GM03348 (cell line): Measurements from ENCODE around the gene CCRL2.
"Not testable (repeated sequence)": the region's sequence is repeated elsewhere in the genome, so short reads cannot be mapped to it uniquely, and the experiment has no call there.

Experiments
- DNase-seq: peaks from one replicate; pipeline ENCODE4 v3.0.0; 2012; ENCODE audit warnings: low spot score

CCRL2 gene

DNA sequence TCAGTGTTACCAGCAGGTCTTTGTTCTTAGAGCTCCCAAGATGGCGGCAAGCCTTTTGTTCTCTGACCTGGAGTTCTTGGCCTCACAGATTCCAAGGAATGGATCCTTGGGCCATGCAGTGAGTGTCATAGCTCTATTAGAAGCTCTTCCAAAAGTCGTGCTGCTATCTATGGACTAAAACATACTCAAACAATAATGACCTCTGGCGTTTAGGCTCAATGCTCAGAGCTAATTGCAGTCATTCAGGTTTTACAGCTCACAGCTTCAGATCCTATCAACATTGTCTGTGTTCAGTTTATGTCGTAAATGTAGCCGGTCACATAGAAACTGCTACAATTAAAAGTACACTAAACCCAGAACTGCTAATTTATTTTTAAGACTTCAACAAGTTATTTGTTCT lies 22.2 kb downstream of the CCRL2 start:
- no peak for DNase-seq

DNA sequence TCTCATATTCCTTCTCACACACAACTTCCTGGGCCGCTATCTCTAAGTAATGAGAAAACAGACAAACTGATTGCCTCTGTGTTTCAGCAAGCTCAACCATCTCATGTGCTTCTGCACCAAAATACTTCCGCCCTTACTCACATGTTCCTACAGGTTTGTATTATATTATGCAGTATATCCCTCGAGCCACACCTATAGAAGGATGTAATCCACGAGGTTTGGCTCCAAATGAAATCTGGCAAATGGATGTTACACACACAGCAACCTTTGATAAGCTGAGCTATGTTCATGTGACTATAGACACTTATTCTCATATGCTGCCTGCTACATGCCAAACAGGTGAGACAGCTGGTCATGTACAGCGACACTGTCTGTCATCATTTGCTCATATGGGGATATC lies 22.6 kb downstream of the CCRL2 start:
- DNase-seq = no peak

DNA sequence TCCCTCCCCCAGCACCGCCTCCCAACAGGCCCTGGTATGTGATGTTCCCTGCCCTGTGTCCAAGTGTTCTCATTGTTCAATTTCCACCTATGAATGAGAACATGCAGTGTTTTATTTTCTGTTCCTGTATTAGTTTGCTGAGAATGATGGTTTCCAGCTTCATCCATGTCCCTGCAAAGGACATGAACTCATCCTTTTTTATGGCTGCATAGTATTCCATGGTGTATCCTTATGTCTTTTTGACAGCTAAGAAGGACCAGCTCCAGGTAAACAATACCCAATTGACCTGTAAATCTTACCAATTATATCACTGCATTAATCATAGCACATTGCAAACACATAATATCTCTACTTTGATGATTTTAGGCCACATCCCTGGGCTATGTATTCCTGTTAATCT lies 23.8 kb downstream of the CCRL2 start:
- DNase-seq = not testable (repeated sequence)

DNA sequence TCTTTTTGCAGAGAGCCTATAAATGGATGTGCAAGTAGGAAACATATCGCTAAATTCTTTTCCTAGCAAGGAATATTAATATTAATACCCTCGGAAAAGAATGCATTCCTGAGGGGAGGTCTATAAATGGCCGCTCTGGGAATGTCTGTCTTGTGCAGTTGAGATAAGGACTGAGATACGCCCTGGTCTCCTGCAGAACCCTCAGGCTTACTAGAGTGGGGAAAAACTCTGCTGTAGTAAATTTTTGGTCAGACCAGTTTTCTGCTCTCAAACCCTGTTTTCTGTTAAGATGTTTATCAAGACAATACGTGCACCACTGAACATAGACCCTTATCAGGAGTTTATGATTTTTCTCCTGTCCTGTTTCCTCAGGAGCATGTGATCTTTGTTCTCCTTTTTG lies 24.8 kb downstream of the CCRL2 start:
- DNase-seq = not testable (repeated sequence)

DNA sequence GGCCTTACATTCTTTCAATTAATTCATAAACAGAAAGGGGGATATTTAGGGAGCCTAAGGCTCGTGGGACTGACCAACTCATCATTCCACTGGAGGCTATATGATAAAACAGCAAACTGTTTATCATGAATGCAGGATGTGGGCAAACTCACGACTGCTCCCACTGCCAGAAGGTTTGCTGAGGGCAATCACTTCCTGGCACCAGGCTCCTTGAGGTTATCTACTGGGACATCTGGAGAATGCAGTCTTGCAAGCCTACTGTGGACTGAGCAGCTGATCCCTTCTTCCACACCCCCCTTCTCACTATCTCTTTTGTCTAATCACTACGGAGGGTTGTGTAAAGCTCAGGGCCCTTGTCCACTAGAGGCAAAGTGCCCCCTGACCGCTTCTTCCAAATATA lies 26.1 kb downstream of the CCRL2 start:
- DNase-seq = not testable (repeated sequence)

DNA sequence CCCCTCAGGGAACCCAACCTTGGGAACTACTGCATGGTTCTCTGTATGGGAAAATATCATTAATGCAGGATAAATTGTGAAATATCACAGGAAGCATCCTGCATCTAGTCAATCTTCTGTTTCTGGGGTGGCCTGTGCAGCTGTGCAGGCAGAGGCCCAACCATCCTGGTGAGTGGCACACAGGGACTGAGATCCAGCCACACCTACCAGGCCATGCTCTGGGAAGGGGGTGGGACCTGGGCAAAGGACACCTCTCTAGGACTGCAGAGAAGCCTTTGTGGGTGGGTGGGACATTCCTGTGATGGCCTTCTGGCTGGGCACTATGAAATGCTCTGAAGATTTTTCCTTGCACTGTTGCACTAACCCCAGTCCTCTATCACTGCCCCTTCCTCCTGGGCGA lies 26.8 kb downstream of the CCRL2 start:
- no peak for DNase-seq

DNA sequence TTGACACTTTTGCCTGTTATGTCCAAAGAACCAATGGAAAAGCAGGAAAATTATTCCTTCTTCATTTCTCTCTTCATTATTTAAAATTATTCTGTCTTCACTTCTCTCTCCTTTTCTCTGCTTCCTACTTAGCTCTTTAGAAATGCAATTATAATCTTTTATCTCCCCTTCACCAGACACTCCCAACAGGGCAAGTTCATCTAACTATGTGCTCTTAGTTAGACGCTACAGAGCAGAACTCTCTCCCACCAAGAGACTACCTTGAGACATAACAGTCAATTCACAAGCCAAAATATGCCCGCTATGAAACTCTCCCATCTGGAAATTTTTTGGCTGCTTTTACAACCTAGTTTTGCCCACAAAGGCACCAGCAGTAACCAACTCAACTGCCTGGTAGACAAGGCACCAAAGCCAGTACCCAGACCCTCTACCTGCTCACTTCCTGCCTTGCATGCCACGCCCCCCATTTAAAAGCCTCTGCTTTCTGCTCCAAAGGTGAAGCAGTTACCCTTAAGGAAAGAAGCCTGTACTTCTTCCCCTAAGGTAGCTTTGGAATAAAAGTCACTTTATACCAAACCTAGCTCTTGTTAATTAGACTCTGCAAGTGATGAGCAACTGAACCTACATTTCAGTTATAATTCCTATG lies 28.1 kb downstream of the CCRL2 start:
- DNase-seq = no peak

DNA sequence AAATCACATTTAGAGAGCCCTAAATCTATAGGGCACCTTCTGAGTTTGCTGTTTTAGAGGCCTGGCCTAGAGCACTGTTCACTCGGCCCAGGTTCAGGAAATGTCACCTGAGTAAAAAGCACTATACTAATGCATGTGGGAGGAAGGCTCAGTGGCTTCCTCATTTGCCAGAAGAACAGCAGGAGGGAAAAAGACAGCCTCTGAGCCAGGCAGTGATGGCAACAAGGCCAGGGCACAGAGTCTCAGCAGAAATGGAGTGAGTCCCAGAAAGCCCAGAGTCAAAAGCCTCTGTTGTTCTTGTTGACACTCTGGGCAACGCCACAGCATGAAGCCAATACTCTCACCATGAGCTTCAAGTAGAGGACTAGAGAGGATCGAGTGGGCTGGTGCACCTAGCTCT lies 31.8 kb downstream of the CCRL2 start:
- DNase-seq = no peak

DNA sequence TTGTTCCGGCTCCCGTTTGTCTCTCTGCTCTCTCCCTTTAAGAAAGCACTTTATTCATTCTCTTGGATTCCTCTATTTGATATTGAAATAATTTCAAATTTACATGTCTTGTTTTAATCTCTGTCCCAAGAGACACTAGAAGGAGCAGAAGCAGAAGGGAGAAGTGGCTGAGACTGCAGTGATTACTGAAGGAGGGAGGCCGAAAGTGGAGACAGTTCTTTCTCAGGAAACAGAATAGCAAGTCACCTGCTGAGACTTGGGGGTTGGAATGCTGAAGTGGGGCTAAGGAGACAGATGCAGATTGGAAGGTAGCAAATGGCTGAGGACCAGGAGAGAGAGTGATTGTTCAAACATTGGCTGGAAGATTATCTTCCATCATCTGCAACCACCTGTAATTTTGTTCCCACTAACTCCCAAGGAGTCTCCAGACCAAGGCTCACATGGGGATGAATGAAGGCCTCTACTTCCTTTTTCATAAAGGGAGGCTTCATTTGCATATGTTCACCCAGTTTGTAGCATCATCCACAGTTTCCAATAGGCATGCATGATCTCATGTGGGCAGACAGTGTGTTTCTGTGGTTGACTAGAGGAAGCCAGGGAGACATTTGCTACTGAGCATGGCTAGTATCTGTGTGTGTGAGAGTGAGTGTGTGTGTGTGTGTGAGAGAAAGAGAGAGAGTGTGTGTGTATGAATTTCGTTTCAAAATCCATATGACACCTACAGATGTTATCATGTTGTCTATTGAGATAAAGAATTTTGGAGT lies 33.7 kb downstream of the CCRL2 start:
- DNase-seq = no peak

DNA sequence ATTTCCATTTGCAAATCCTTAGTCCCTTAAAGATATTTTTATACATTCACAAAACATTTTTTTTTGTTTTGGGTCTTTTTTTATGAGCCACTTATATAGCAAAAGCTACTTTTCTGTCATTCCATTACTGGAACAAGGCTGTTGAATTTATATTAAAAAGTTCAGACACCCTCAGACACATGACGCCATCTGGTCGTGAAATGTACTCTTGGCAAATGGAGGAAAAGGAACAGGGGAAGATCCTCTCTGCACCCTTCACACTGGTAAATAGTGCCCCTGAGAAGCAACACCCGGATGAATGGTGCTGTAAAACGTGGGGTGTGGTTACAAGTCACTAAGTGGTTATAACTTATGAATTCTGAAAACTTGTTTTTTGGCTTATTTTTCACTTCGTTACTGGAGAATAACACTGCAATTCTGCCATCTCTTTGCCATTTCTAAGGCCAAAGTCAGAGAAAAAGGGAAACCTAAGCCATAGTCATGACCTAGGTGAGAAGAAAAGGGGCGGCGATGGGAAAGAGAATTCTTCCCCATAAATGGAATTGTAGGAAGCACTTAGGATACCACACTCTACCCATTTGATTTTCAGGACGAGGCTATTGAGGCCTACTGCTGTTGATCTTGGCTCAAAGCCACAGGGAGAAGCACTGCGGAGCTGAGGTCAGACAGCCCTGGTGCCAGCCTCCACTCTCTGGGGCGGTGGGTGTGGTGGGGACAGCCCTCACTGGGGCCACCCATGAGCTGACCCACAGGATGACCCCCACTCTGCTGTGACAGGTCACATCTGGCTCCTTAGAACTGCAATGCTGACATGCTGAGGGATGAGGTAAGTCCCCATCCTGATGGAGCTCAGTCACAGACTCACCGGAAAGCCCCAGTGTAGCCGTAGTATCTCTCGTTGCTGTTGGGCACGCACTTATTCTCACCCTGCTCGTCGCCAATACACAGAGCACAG lies 35.8 kb downstream of the CCRL2 start:
- DNase-seq = peak; percentile 57

DNA sequence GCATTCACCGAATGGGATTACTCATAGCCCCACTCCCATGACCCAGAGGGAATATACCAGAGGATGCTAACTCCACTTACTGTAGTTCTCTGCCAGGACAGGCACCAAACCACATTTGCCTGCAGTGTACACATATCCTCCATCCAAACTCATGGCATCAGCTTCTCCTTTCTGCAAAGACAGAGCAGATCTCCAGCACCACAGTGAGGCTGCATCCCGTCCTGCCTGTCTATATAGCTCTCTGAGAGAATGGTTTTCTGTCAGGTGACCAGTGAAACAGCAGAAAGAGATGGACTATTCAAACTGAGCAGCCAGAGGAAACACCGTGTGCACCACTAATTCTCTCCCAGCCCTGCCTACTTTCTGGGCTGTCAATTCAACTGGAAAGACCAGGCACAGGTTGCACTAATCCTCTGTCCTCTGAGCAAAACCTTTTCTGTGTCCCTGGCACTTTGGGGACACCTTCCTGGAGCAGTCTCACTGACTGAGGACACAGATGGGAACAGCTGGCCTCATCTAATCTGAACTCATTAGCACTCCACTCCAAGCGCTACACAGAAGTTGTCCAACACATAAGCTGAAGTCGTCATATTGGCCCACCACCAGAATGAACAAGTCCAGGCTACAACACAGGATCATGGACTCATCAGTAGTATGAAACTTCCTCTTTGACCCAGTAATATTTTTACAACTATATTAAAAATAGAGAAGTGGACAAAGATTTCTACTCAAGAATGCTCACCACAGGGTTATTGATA lies 40.3 kb downstream of the CCRL2 start:
- no peak for DNase-seq

DNA sequence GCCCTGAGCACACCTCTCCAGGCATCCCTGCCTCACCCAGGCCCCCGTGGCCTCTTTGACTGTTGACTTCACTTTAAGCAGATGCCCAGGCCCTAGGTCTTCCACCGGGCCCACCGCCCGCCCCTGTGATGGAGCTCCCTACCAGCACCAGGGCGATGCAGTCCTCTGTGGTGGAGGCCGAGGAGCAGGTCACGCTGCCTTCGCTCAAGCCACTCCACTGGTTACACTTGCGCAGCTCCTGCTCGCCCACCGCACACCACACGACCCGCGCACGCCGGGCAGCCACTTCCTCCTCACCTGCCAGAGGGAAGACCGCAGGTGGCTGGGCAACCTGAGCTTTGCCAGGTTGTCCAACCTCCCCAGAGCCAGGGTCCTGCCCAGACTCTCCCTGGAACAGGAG lies 41.7 kb downstream of the CCRL2 start:
- DNase-seq = no peak

DNA sequence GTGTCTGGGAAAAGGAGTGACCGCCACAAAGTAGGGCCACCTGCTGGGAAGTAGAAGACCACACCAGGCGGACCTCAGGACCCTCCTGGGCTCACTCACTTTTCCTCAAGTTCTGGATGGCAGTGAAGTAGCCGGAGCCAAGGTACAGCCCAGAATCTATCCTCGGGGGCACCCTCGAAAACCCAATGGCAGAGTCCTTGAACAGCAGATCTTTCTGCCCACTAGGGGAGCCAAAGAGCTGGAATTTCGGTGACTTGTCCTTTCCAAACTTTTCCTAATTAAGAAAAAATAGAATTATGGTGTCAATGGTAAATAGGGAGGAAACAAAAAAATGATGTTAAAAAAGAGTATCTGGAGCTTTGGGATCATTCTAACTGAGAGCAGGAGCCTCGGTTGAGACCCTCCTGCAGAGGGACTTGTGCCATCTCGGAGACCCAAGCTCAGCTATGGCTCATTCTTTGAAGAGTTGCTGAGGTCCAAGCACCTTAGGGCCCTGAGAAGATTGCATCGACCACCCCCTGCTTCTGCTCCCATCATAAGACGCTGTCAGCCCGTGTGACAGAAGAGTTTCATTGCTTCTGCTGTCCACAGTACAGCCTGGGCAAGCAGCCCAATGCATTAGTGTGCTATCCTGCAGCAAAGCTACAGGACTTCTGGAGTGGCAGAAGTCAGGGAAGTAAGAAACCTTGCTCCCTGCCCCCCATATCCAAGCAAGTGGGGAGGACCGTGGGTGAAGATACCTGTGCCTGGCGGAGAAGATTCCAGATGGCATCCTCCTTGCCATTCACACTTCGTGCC lies 42.9 kb downstream of the CCRL2 start:
- DNase-seq = peak; percentile 55

DNA sequence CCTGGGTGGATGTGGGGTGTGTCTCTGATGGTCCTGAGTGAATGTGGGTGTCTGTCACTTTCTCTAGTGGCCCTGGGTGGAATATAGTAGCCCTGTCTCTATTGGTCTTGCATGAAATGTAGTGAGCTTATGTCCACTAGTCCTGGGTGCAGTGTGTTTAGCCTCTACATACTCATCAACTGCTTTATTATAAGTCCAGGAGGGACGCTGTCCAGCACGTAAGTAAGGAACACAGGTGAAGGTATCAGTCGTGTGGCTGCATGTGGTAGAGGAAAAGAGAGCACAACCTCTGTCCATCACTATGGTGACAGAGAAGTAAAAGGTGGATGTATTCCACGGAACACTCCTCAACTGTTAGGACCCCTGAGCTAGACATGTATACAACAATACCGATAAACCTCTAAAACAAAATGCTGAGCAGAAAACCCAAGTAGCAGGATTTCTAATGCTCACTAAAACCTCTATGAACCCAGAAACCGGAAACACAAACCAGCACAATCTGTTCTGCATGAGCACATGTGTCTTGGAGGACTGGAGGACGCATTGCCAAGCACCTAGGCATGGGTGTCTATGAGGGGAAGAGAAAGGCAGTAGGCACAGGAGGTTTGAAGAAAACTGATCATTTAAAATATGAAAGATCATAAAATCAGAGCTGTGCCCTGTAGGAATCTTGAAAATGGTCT lies 46.6 kb downstream of the CCRL2 start:
- DNase-seq = no peak

DNA sequence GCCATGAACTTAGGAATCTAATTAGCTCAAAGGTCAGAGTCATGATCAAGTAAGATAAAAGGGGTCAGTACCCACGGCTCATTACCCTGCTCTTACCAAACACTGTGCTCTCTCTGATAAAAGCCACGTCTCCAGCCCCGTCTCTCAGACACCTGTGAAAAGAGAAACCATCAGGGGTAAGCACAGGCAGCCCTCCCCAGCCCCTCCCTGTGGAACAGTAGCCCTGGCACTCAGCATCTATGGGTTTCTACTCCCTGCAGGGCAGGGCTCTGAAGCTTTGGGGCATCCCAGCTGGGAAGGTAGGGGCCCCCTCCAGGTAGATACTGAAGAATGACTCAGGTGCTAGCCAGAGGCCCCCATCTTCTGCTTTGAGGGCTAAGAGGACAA lies 47.1 kb downstream of the CCRL2 start:
- DNase-seq = no peak

DNA sequence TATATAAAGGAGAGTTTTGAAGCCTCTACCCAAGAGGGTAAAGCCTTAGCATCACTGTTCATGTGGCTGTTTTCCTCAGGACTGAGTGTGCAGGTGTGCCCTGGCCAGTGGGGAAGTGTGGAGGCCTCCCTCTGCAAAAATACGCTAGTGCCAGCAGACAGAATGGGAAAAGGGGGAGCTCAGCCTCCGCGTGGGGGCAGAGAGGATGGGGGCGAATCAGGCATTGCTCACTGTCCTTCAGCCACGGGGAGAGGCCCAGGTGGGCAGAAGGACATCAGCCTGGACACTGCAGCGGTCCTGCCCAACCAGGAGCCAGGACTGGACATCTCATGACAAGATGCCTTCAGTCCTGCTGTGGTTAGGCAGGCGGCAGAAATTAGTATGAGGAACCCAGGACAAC lies 47.5 kb downstream of the CCRL2 start:
- no peak for DNase-seq

DNA sequence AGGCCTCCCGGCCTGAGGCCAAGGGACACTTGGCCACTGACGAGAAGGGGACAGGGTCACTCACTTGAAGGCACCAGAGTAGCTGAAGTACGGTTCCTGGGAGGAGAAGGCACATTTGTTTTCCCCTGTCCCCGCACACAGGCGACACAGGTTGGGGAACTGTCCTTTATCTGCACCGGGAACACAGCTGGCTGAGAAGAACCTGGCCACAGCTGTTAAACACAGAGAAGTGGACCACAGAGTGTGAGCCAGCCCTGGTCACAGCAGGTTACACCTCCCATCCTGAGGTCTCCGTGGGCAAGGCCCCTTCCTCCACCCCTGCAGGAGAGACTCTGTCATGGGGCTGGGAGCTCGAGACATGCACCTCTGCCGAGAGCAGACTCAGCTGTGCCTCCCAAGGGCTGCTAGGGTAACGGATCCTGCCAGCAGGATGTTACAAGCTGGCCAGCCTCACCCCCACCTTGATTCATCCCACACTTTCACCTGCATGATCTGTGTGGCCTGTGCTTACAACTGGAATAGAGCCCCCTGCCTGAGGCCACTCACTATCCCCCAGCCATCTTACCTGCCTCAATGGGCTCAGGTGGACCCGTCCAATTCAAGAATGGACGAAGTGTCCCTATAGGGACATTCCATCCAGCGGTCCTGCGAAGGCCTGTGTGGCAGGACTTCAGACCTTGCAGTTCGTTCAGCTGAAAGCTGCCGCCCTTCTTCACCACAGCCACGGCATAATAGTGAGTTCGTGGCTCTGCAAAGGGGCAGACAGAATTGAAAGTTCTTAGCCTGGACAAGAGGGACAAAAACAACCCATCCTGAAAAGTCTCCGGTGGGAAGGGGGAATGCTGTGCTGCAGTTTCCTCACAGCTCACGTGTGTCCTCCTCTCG lies 48.4 kb downstream of the CCRL2 start:
- DNase-seq = no peak

DNA sequence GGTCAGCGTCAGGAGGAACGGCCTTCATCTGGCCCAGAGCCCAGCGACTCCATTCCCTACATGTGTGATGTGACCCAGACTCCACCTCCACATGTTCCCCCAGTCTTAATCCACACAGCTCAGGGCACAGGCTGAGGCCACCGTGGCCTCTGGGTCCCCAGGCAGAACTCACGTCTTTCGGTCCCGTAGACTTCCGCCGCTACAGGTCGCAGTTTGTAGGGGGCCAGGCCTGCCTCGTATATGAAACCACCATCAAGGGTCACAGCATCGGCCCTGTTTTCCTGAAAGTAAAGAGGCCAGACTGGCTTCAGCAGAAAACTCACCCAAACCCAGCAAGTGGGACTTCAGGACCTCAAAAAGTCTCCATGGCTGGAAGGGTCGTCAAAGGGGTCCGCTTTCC lies 49.1 kb downstream of the CCRL2 start:
- DNase-seq = no peak
